ENCODE results near the gene ADCK1.

GRCh38 chr14:77965919-77966435 lies 166.1 kb downstream of the ADCK1 start:
- TF ChIP-seq CTCF (IDR thresholded peaks at IDR 0.05; ENCODE audit: poor library complexity) (no peak), EZH2phosphoT487 (IDR thresholded peaks at IDR 0.05; ENCODE audit: low read depth, severe bottlenecking, unreplicated experiment) (no peak), EZH2 (IDR thresholded peaks at IDR 0.05; ENCODE audit: borderline replicate concordance) (no peak)
